Measurements from ENCODE around the gene WNK3. TPM values are rescaled to one million over a fixed set of nuclear protein-coding genes. Genes with fewer than 3 reads are reported as not detected.

The WNK3 gene
- total RNA-seq, 4 donors from 2014 or later = 0.25 to 1.2 (median 0.68) TPM

GRCh38 chrX:54281676-54282075 is 76.2 kb downstream of the WNK3 start:
- 41 to 55% methylated on average over 1 of the region's 1 CpG for WGBS, 2 donors
- intact Hi-C loops (cut with DNase I; ENCODE audit: low total_unique reads) = no loop called here
- TF ChIP-seq CTCF (IDR thresholded peaks at IDR 0.05) (no peak), POLR2A (IDR thresholded peaks at IDR 0.05) (no peak)
- no peak overlapping the region for H3K4me3 ChIP-seq (ENCODE audit: low read depth, poor library complexity, severe bottlenecking)
- DNase-seq (ENCODE audit: low spot score in 2 of 2) = no peak

GRCh38 chrX:54280466-54280865 is 77.4 kb downstream of the WNK3 start:
- H3K4me3 ChIP-seq (ENCODE audit: low read depth, poor library complexity, severe bottlenecking) = no peak overlapping the region
- intact Hi-C loops (cut with DNase I; ENCODE audit: low total_unique reads) = no loop called here
- TF ChIP-seq CTCF (IDR thresholded peaks at IDR 0.05) (no peak), POLR2A (IDR thresholded peaks at IDR 0.05) (no peak)
- DNase-seq (ENCODE audit: low spot score in 2 of 2) = no peak
- 68 to 92% methylated on average over 1 of the region's 1 CpG for WGBS, 2 donors

- no peak for DNase-seq (ENCODE audit: low spot score in 2 of 2)
- 71 to 87% methylated on average over 2 of the region's 2 CpGs for whole genome bisulfite sequencing, 2 donors
- intact Hi-C loops (cut with DNase I; ENCODE audit: low total_unique reads) = no loop called here
- TF ChIP-seq CTCF (IDR thresholded peaks at IDR 0.05) = no peak
- TF ChIP-seq POLR2A (IDR thresholded peaks at IDR 0.05) = no peak
- H3K4me3 ChIP-seq (ENCODE audit: low read depth, poor library complexity, severe bottlenecking) = no peak overlapping the region
Observed at GRCh38 chrX:54271664-54272063, 86.2 kb downstream of the WNK3 start.

- 28 to 41% methylated on average over 1 of the region's 1 CpG for WGBS, 2 donors
- TF ChIP-seq POLR2A (IDR thresholded peaks at IDR 0.05) (no peak), CTCF (IDR thresholded peaks at IDR 0.05) (no peak)
- no peak overlapping the region for H3K4me3 ChIP-seq (ENCODE audit: low read depth, poor library complexity, severe bottlenecking)
- no peak for DNase-seq (ENCODE audit: low spot score in 2 of 2)
- intact Hi-C loops (cut with DNase I; ENCODE audit: low total_unique reads) = no loop called here
Observed at GRCh38 chrX:54248309-54248708, 109.5 kb downstream of the WNK3 start.

GRCh38 chrX:54246866-54247265 is 111.0 kb downstream of the WNK3 start:
- TF ChIP-seq CTCF (IDR thresholded peaks at IDR 0.05) (no peak), POLR2A (IDR thresholded peaks at IDR 0.05) (no peak)
- no peak for DNase-seq (ENCODE audit: low spot score in 2 of 2)
- intact Hi-C loops (cut with DNase I; ENCODE audit: low total_unique reads) = no loop called here
- H3K4me3 ChIP-seq (ENCODE audit: low read depth, poor library complexity, severe bottlenecking) = no peak overlapping the region

GRCh38 chrX:54238588-54238987 is 119.3 kb downstream of the WNK3 start:
- WGBS, 2 donors = 96 to 100% methylated on average over 4 of the region's 4 CpGs
- no peak for DNase-seq (ENCODE audit: low spot score in 2 of 2)
- no peak overlapping the region for H3K4me3 ChIP-seq (ENCODE audit: low read depth, poor library complexity, severe bottlenecking)
- no peak for TF ChIP-seq POLR2A (IDR thresholded peaks at IDR 0.05)
- no peak for TF ChIP-seq CTCF (IDR thresholded peaks at IDR 0.05)
- intact Hi-C loops (cut with DNase I; ENCODE audit: low total_unique reads) = no loop called here

Data from lower leg skin (tissue), 4 donors.